Measurements from ENCODE around the gene ADGRL3.
"Not testable (repeated sequence)": the region's sequence is repeated elsewhere in the genome, so short reads cannot be mapped to it uniquely, and the experiment has no call there.

Gene ADGRL3

DNA sequence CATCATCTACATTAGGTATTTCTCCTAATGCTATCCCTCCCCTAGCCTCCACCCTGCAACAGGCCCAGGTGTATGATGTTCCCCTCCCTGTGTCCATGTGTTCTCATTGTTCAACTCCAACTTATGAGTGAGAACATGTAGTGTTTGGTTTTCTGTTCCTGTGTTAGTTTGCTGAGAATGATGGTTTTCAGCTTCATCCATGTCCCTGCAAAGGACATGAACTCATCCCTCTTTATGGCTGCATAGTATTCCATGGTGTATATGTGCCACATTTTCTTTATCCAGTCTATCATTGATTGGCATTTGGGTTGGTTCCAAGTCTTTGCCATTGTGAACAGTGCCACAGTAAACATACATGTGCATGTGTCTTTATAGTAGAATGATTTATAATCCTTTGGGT lies 7.0 kb downstream of the ADGRL3 start:
- not testable (repeated sequence) for DNase-seq

GRCh38 chr4:61210186-61210939 lies 10.2 kb downstream of the ADGRL3 start:
- DNase-seq: peak; percentile 65

- DNase-seq: no peak
These were observed 11.7 kb downstream of the ADGRL3 start for GRCh38 chr4:61211781-61212180.

DNA sequence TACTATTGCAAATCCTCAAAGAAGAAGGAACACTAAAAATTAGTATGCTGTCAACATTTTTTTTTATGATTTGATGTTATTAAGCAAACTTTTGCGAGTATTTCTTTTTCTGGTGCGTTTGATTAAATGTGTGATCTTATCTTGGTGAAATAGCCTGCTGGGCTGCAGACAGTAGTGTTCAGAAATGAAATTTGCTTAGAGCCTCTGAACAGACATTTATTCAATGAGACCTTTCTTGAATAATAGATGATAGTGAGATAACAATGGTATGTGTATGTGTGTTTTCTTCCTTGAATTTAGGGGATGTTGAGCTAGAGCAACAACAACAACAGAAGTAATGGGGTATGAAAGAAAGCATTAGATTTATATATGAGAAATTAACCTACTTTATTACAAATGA lies 12.7 kb downstream of the ADGRL3 start:
- no peak for DNase-seq

- DNase-seq: no peak
These were observed 14.6 kb downstream of the ADGRL3 start for GRCh38 chr4:61214680-61215079.

GRCh38 chr4:61217222-61217621 lies 17.1 kb downstream of the ADGRL3 start:
- no peak for DNase-seq

- DNase-seq: no peak
These were observed 20.4 kb downstream of the ADGRL3 start for GRCh38 chr4:61220556-61220955.

DNA sequence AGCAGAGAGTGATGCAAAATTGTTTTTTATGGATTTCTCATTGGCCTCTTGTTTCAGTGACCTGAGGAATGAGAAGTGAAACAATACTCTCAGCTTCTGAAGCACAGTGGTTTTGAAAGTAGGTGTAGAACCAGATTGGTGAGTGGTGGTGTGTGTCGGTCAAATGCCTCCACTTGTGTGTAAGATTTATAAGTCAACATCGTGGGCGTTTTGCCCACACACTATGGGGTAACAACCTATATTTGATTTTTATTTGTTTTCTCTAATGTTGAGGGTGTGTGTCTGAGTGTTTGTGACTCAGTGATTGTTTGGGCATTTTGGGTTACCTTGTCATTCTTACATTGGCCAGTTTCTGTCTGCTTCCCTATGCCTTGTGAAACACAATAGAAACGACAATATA lies 23.3 kb downstream of the ADGRL3 start:
- no peak for DNase-seq

DNA sequence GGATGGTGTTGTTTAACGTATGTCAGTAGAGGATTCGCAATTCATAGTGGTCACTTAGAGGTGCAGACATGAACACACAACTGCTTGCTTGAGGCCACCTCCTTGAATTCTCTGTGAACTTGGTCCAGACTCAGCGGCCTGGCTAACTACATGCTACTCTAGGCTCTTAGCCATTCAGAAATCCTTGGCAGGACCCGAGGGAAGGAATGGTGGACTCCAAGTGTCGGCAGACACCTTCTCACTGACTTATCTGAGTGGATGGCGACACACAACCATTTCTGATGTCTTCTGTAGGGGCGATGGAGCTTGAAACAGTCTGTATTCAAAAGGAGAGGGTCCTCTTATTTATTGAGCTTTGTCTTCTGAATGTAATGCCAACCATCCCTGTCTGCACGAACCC lies 24.4 kb downstream of the ADGRL3 start:
- no peak for DNase-seq

DNA sequence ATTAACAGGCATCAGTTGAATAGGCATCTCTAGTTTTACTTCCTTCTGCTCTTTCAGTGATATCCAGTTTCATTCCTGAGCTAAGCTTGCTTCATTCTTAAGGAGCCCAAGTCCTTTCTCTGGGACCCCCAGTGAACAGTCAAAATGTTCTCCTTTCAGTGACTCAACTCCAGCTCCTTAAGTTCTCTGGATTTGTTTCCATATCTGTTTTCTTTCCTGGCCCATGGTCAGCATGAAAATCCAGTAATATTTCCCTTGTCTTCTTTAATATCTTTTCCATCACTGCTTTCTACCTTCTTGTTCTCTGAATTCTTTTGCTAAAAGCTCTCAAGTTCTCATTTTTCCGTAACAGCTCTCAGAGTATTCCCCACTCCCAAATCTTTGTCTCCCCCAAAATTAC lies 25.5 kb downstream of the ADGRL3 start:
- no peak for DNase-seq

GRCh38 chr4:61231421-61231820 lies 31.3 kb downstream of the ADGRL3 start:
- no peak for DNase-seq

DNA sequence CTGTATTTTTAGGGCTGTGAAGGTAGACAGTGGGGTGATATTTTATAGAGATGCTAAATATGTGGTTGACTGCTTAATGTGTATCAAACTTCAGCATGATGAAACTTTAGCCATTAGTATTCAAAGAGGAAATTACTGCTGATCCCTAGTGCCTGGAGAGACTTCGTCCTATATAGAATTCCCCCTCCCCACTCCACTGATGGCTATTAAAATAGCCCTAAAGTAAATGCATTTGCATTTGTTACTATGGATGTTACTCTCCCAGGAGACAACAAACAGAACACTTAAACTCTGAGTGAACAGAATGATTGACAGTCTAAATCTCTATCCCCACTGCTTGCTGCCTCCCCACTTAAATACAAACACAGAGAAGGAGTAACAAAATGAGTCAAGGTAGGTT lies 39.1 kb downstream of the ADGRL3 start:
- DNase-seq: no peak

DNA sequence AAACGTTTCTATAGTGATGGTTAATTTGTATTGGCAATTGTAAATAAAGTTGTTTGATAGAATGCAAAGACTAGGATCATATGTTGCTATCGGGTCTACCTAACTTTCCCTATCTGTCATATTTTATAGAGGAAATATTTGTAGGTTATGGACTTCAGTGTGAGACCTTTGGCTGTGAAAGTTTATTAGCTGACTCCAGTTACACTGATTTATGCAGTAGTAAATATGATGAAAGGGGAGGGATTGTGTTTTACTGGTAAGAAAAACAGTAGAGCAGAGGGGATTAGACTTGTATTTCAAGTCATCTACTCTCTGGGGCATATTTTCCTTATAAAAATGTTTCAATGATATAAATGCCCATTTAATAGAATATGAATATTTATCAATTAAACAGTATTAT lies 43.8 kb downstream of the ADGRL3 start:
- DNase-seq: no peak

DNA sequence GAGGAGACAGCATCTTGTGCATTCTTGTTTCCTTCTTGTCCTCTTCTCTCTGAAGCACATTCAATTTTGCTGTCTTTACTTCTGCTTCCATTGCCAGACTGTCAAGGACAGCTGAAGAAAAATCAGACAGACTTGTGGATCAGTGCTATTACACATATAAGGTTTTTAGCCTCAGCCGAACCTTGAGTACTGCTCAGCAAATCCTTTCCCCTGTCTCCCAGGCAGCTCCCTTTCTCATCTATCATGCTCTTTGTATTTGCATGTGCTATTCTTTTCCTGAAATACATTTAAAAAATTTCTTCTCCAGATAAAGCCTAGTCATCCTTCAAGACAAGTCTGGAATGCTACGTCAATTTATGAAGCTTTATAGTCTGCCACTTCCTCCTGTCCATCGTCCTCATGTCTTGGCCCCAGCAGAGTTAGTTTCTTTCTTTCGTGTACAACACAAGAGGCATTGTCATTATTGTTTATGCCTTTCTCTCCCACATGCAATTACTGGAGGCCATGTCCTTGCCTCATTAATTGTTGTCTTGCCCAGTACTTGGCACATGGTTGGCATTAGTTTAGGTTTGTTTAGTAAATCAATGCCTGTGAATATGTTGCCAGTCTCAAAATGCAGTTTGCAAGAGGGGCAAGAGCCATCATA lies 45.1 kb downstream of the ADGRL3 start:
- DNase-seq: no peak

- peak; percentile 41 for DNase-seq
These were observed 45.9 kb downstream of the ADGRL3 start for GRCh38 chr4:61246034-61246433.

DNA sequence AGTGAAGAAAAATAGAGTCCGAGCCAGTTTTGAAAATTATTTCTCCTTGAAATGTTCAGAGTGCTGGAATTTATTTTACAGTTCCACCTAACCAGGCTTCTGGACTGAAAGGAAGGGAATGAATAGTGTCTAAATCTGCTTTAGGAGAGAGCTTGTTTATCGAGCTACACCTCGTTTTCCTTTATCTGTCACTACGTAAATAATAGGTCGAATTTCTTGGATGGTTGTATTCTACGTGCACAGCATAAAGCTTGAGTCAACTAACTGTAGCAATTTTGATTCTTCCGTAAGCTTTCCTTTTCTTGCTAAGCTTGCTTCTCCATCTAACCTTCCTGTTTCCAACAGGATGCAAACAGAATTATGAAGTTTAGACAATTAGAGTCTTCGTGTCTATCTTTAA lies 48.6 kb downstream of the ADGRL3 start:
- no peak for DNase-seq

GRCh38 chr4:61251129-61251528 lies 51.0 kb downstream of the ADGRL3 start:
- peak; percentile 92 for DNase-seq

DNA sequence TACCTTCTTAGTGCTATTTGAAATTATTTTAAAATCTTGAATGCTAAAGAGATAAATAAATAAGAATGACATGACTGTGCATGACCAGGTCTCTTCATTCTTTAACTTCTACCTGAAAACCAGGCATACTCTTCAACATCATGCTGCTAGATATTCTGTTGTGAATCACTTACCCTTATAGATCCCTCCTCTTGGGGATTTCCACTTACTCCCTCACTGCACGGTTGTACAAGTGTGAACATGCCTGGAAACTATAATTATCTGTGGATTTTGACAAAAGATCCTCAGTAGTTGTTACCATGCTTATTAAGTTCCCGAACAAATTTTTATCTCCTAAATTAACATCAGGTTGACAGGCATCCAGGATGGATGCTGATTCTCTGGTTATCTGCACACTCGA lies 54.3 kb downstream of the ADGRL3 start:
- DNase-seq: no peak

DNA sequence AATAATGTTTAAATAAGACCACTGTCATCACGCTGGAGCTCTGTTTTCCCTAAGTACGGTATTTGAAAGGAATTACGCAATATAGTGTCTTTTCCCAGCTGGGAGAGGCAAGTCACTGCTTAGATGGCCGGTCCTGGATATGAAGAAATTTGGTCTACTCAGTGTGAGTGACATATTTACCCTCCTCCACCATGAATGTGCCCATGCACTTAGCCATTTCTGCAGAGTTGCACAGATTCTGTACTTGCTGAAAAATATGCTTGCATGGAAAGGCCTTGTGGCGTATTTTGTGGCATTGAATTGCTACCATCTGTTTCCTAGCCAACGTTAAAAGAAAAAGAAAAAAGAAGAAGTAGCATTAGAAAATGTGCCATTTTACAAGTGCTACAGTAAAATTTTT lies 73.1 kb downstream of the ADGRL3 start:
- no peak for DNase-seq

- DNase-seq: no peak
These were observed 74.2 kb downstream of the ADGRL3 start for GRCh38 chr4:61274286-61274685.

- no peak for DNase-seq
These were observed 75.1 kb downstream of the ADGRL3 start for GRCh38 chr4:61275241-61275640.

DNA sequence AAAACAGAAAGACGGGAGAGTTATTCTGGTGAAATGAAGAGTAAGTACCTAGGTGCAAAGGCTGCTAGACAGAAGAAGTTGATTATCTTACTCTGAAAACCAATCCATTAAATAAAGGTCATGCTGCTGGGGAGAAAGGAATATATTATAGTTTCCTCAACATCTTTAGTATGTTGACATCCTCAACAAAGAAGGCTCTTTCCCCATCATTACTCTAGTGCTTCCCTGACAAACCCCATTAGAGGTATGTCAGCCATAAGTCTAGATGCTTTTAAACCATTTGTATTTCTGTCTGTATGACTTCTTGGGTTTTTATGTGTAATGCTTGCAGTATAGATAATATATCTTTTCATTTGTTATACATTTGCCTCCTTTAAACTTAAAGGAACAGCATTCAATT lies 75.9 kb downstream of the ADGRL3 start:
- no peak for DNase-seq

- peak; percentile 80 for DNase-seq
These were observed 77.9 kb downstream of the ADGRL3 start for GRCh38 chr4:61277785-61278760.

DNA sequence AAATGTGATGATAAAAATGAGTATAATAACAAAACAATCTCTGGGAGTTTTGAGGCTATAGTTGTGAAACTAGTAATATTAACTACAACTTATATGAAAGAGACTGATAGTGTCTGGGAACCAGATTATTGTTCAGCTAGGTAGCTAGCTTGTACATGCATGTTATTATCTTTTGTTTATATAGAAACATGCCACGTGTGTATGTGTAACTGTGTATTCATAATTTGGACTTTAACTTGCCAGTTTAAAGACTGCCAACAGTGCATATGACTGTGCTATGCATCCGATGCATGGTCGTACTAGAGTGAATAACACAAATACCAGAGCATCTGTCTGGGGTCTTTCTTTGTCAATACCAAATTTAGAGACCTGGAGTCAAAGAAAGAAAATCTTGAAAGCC lies 92.2 kb downstream of the ADGRL3 start:
- no peak for DNase-seq
